NCI-H1417 treated with DMSO at 0.1 percent for 48 hours (cell line): ENCODE results near the gene SETD3.
A peak's percentile ranks its signal among the peaks of the same experiment; 100 is the strongest.

Source experiments
- DNase-seq: peaks from one replicate; lab custom pipeline; 2025; lab: John Stamatoyannopoulos, UW

The SETD3 gene

DNA sequence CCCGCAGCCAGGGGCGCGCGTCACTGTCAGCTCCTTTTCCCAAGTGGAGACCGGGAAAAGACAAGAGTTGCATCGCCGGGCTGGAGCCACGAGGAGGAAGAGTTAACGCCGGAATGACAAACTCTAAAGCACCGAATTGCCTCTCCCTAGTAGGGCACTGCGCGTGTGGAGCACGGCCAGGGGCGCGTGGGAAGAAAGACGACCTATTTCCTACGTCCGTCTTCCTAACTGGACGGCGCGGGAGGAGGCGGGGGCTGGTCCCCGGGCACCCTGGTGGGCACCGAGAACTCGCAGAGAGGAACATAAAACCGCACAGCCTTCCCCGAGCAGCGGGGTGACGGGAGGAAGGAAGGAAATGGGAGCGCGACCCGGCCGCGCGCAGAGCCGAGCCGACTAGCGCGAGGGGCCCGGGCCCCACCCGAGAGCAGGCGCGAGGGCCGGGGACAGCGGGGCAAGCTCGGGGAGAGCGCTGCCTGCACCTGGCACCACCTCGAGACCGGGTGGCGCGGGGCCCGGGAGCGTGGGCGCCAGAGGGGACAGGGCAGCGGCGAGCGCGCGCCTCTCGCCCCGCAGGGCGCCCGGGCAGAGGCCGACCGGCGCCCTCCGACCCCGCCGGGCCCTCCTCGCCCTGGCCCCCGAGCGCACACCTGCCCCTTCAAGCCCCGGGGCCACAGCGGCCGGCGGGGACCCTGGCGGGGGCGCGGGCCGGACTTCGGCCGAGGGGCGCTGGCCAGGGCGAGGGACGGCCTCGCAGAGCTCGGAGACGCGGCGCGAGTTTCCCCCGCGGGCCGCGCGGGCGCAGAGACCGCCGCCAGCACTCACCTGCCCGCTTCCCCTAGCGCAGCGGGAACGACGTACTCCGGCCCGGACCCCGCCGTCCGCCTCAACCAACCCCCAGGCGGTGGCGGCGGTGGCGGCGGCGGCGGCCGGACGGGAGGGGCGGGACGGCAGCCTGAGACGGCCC is at the start of gene SETD3:
TSS of gene SETD3 (minus strand) at position 954 of the 964 bp plus-strand sequence. CDS start 15,054 bp downstream, outside the sequence.
- DNase-seq = no peak

DNA sequence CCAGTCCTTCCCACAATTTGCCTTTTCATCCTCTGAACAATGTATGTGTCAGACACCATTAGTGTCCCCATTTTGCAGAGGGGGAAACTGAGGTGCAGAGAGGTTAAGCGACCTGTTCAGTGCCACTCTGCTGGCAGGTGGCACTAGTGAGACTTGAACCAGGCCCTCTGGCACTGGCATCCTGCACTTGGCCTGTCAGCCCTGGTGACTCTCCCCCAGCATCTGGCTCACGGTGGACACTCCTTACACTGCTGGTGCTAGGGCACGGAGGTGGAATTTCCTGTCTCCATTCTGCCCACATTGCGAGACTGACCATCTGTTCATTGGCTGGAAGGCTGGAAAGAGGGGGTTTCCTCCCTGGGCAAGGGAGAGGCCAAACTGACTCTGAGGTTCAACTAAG is 49.2 kb upstream of the SETD3 start:
- DNase-seq = no peak

DNA sequence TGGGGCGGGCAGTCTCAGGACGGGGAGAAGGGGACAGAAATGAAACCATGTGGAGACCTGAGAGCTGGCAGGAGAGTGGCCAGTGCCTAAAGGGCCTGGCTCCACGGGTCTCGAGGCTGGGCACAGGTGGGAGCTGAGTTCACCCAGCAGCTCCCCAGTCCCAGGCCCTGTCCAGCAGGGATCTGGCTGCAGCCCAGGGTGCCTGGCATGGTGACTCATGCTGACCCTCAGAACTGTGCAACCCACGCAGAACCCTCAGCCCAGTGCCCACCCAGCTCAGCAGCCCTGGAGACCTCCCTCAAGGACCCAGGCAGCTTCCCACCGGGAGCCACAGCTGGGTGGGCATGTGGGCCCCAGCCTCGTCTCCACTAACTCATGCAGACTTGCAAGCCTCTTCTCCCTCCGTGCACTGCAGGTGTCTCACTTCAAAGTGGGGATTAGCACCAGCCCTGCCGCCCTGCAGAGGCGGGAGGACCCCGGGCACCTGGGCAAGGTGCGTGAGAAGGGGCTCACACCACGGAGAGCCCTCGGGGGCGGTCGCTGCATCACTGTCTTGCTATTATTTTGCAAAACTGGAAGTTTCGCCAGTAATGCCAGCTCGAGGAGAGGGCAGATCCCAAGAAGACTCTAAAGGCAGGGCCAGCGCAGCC is 46.9 kb upstream of the SETD3 start:
- no peak for DNase-seq

DNA sequence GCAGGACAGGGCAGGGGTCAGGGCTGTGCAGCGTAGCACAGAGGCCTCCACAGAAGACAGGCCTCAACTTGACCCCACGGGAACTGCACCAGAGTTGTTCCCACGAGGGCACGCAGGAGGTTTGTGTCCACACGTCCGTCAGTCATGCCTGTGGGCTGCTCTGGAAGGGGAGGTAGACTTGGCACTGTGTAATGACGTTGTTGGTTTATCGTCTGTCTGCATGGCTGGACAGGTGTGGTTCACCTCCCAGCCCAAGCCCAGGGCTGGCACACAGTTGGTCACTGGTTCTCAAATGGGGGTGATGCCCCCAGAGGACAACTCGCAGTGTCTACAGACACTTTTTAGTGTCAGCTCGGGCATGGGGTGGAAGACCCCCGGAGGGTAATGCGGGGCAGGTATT is 46.4 kb upstream of the SETD3 start:
- no peak for DNase-seq

- DNase-seq = no peak
These were observed 45.0 kb upstream of the SETD3 start for GRCh38 chr14:99525699-99526080.

- no peak for DNase-seq
These were observed 44.4 kb upstream of the SETD3 start for GRCh38 chr14:99524804-99525698.

GRCh38 chr14:99524091-99524661 is 43.5 kb upstream of the SETD3 start:
- DNase-seq = no peak

GRCh38 chr14:99523704-99524055 is 43.0 kb upstream of the SETD3 start:
- no peak for DNase-seq

- DNase-seq = no peak
These were observed 42.5 kb upstream of the SETD3 start for GRCh38 chr14:99522934-99523703.

DNA sequence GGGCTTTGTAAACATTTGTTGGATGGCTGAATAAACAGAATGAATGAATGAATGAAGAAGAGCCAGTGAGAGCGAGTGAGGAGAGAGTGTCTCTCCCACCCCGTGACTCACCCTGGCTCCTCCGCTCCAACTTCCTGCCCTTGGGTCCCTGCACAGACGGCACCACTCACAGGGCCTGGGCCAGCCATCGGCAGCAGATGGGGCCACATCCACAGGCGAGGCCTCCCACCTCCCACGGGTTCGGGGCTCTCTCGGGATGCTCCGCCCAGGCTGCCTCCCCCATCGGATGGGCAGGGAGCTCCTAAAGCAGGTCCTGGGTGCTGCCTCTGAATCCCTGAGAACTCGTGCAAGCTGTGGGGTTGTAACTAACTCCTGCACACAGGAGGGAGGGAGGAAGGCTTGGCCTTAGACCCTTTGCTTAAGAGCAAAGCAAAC is 41.8 kb upstream of the SETD3 start:
- no peak for DNase-seq

DNA sequence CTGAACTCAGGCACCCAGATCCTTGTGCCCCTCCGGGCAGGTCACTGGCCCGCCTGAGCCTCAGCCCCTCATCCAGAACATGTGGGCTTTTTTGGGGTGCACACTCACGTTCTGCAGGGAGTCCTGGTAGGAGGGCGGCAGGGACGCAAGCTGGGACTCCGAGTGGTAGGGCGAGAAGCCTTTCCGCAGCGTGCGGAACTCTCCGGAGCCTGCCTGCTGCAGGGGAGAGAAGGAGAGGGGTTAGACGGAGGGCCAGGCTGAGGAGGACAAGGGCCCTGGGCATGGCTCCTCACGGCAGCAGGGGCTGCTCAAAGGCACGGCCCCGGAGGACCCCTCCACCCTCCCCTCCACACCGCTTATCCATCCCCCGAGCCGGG is 41.4 kb upstream of the SETD3 start:
- no peak for DNase-seq

DNA sequence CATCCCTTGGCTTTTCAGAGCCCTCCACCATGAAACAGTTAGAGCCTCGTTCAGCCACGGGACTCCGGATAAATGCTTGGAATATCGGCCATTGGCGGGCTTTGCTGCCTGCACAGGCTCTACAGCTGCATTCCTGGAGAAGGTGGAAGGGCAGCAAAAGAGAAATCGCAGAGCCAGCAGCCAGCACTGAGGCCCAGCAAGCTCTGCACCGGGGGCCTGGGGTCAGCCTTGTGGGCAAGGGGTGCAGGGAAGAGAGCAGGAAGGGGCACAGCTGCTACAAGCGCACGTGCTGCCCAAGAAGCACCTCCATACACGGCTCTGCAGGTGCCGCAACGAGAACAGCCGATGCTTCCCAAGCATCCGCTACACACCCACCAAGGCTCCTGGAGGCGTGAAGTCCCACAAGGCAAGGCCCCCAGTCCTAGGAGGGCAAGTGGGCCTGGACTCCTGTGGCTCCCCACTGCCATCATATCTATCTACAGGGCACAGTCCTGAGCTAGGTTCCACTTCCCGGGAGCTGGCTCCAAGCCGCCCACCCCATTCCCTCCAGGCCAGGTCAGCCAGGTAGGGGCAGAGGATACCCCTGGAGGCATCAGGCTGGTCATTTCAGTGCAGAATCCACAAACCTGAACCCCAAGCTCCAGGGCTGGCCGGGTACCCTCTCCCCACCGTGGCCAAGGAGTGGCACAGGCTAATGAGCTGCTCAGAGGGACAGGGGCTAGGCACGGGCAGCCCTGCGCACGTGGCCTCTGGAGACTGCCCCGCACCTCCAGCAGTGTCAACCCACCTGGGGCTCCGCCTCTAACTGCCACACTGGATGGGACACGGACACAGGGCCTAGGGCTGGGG is 40.7 kb upstream of the SETD3 start:
- DNase-seq = no peak

DNA sequence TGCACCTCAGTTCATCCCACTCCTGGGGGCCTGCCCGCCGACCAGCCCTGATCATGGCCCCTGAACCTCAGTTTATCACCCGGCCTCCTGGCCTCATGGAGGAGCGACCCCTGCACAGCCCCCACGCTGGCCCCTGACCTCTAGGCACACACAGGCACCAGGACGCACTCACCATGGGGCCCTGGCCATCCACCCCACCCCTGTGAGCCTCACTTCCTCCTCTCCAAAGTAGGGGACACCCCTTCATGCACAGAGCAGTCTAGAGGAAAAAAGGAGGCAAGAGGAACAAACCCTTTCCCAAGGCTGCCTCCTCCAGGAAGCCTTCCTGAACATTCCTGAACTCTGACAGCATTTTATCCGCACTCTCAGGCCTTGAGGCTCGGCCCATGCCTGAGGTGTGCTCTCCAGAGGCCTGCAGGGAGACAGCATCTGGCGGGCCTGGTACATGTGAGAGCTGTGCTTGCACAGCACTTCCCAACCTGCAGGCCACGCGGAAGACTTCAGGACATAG is 40.0 kb upstream of the SETD3 start:
- DNase-seq = no peak

GRCh38 chr14:99519931-99520421 is 39.3 kb upstream of the SETD3 start:
- DNase-seq = no peak

DNA sequence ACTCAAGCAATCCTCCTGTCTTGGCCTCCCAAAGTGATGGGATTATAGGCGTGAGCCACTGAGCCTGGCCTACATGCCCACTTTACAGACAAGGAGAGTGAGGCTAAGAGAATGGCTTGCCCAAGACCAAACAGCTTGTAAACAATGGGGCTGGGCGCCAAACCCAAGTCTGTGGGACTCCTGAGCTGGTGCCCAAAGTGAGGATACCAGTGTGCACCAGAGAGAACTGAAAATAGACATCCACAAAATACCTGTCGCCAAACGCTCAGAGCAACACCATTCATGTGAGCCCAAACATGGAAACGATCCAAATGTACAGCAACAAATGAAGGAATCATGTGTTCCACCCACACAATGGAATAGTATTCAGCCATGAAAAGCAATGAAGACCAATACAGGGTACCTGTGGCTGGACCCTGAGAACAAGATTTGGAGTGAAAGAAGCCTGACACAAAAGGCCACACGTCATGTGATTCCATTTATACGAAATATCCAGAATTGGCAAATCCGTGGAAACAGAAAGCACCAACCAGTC is 38.8 kb upstream of the SETD3 start:
- DNase-seq = no peak

DNA sequence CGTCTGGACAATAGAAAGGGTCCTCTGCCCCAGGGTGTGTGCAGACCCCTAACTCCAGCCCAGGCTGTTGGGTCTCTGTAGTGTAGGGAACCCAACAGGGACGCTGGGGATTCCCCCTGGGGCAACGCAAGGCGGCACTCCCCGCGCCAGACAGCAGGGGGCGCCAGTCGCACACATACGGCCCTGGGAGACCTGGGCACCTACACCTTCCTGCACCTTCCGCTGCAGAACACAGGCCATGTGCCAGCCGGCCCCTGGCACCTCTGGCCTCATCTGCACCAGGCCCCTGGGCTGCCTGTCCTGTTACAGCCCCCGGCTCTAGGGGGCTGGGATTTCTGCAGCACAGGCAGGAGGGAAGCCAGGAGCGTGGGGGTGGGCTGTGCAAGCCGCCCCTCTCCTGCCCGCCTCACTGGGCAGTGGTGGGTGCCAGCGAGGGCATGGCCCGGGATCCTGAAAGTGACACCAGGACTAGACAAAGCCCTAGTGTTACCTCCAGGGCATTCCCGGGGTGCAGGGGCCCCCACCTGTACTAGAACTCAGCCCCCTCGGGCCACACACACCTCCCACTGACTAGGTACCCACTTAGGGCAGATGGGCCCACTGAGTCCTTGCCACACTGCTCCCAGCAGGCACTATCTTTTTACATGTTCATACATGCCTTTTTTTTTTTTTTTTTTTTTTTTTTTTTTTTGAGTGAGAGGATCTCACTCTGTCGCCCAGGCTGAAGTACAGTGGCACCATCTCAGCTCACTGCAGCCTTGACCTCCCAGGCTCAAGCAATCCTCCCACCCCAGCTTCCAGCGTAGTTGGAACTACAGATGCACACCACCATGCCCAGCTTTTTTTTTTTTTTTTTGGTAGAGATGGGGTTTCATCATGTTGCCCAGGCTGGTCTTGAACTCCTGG is 38.0 kb upstream of the SETD3 start:
- peak; percentile 39 for DNase-seq

DNA sequence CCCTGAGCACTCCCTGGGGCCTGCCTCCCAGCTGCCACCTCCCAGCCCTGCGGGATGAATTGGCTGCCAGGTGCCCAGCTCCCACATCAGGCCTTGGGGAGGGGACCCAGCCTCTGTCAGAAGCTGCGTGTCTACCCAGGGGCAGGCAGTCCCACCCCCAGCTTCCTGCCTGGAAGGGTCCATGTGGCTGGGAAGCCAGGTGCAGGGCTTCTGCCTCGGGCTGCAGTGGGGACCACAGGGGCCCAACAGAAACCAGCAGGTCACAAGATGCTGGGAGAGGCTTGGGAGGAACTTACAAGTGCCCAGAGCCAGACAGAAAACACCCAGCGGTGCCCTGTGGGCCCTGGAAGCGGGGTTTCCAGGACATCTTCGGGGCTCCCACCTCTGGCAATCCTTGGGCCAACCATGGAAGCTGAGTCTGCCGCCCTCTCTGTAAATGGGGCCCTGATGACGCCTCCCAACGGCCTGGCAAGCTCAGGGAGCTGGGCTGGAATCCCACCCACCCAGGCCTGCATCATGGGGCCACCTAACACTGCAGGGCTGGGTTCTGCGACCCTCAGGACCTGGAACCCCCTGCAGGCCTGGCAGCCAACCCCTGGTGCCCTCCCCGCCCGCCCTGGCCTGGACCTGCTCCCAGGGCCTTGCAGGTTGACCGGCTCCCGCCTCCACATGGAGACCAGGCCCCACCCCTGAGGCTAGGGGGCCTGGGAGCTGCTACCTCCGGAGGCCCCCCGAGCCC is 37.2 kb upstream of the SETD3 start:
- no peak for DNase-seq
